ENCODE data around the gene SHMT2.
A peak's percentile ranks its signal among the peaks of the same experiment; 100 is the strongest.

The SHMT2 gene

GRCh38 chr12:57216014-57216911 is 13.2 kb upstream of the SHMT2 start, which contains the start of gene NXPH4:
Gene NXPH4, plus strand, starts transcription at chr12:57216794. Its CDS starts 176 bp downstream, at chr12:57216970.
- peak; percentile 49 for DNase-seq

- no peak for DNase-seq
Observed at GRCh38 chr12:57216921-57217879, 12.3 kb upstream of the SHMT2 start.

- no peak for DNase-seq
Observed at GRCh38 chr12:57218030-57218853, 11.3 kb upstream of the SHMT2 start.

- DNase-seq, result no peak
Observed at GRCh38 chr12:57219205-57219992, 10.1 kb upstream of the SHMT2 start.

- DNase-seq, result no peak
Observed at GRCh38 chr12:57219993-57220754, 9.3 kb upstream of the SHMT2 start.

- DNase-seq, result no peak
Observed at GRCh38 chr12:57220770-57221168, 8.7 kb upstream of the SHMT2 start.

GRCh38 chr12:57221169-57221917 is 8.2 kb upstream of the SHMT2 start:
- DNase-seq, result no peak

- no peak for DNase-seq
Observed at GRCh38 chr12:57222286-57223190, 7.0 kb upstream of the SHMT2 start.

- DNase-seq, result no peak
Observed at GRCh38 chr12:57223191-57224165, 6.0 kb upstream of the SHMT2 start.

GRCh38 chr12:57224278-57224972 is 5.1 kb upstream of the SHMT2 start:
- no peak for DNase-seq

- DNase-seq, result peak; percentile 79
Observed at GRCh38 chr12:57224973-57225679, 4.4 kb upstream of the SHMT2 start.

- no peak for DNase-seq
Observed at GRCh38 chr12:57225680-57226210, 3.8 kb upstream of the SHMT2 start.

- DNase-seq, result no peak
Observed at GRCh38 chr12:57226588-57227314, 2.8 kb upstream of the SHMT2 start.

- DNase-seq, result no peak
Observed at GRCh38 chr12:57227315-57228115, 2.0 kb upstream of the SHMT2 start.

Measured in activated CD4-positive, alpha-beta T cell treated with anti-CD3 and anti-CD28 coated beads, Interleukin-10, Interleukin-2, amounts not matched to agents 100 ng/mL and 50 ng/mL, durations not matched to agents 16 hours and 8 hours (primary cell).